SK-N-SH treated with all-trans-retinoic acid at 6 μM for 48 hours (cell line): ENCODE results near the gene SEMA7A.
"Not testable (repeated sequence)": the region's sequence is repeated elsewhere in the genome, so short reads cannot be mapped to it uniquely, and the experiment has no call there.

ENCODE experiments used
- ATAC-seq: fragments of 200-7000 bp; cut with Tn5 transposase; 3 replicates; pipeline ENCODE4 v1.9.1; 2020; ENCODE audit warnings: mild to moderate bottlenecking, moderate library complexity
- ARNTL ChIP-seq: fragments of 450-650 bp; formaldehyde crosslinking; IDR thresholded peaks from 2 replicates; pipeline ENCODE4 v1.5.0; 2020; ENCODE audit warnings: low read depth, mild to moderate bottlenecking, moderate library complexity, borderline replicate concordance
- BACH2 ChIP-seq: fragments of 250-450 bp; sonication (Bioruptor Pico); IDR thresholded peaks from 2 replicates; pipeline ENCODE4 v1.9.0; 2021; ENCODE audit warnings: mild to moderate bottlenecking, borderline replicate concordance
- CREB5 ChIP-seq: fragments of 250-450 bp; sonication (Bioruptor Pico); IDR thresholded peaks from 2 replicates; pipeline ENCODE4 v1.5.1; 2020; ENCODE audit warnings: low read depth, mild to moderate bottlenecking, moderate library complexity
- CSRNP3 ChIP-seq: fragments of 250-450 bp; sonication (Bioruptor Pico); IDR thresholded peaks from 2 replicates; pipeline ENCODE4 v1.5.1; 2021; ENCODE audit warnings: mild to moderate bottlenecking, moderate library complexity
- ESRRG ChIP-seq: fragments of 250-450 bp; sonication (Bioruptor Pico); IDR thresholded peaks from 2 replicates; pipeline ENCODE4 v1.6.1; 2021; ENCODE audit warnings: mild to moderate bottlenecking
- ISL1 ChIP-seq: fragments of 250-450 bp; sonication (Bioruptor Pico); IDR thresholded peaks from 2 replicates; pipeline ENCODE4 v2.1.2; 2022; ENCODE audit warnings: mild to moderate bottlenecking, moderate library complexity
- OSR1 ChIP-seq: fragments of 250-450 bp; sonication (Bioruptor Pico); IDR thresholded peaks from 2 replicates; pipeline ENCODE4 v1.8.0; 2022; ENCODE audit warnings: moderate library complexity, mild to moderate bottlenecking, inconsistent platforms
- PATZ1 ChIP-seq: fragments of 250-450 bp; sonication (Bioruptor Pico); IDR thresholded peaks from 2 replicates; pipeline ENCODE4 v1.8.0; 2020; ENCODE audit warnings: mild to moderate bottlenecking, moderate library complexity, borderline replicate concordance
- POU6F1 ChIP-seq: fragments of 250-450 bp; sonication (Bioruptor Pico); IDR thresholded peaks from 2 replicates; pipeline ENCODE4 v1.8.0; 2021; ENCODE audit warnings: low read depth, mild to moderate bottlenecking, moderate library complexity, borderline replicate concordance
- SNAI2 ChIP-seq: fragments of 250-450 bp; sonication (Bioruptor Pico); IDR thresholded peaks from 2 replicates; pipeline ENCODE4 v1.5.0; 2020; ENCODE audit warnings: mild to moderate bottlenecking, moderate library complexity
- TCF4 ChIP-seq: fragments of 250-450 bp; sonication (Bioruptor Pico); IDR thresholded peaks from 2 replicates; pipeline ENCODE4 v1.8.0; 2021; ENCODE audit warnings: mild to moderate bottlenecking, moderate library complexity, borderline replicate concordance
- TOX ChIP-seq: fragments of 250-450 bp; sonication (Bioruptor Pico); IDR thresholded peaks from 2 replicates; pipeline ENCODE4 v1.8.0; 2021; ENCODE audit warnings: mild to moderate bottlenecking, moderate library complexity, borderline replicate concordance
- ZFP3 ChIP-seq: fragments of 250-450 bp; sonication (Bioruptor Pico); IDR thresholded peaks from 2 replicates; pipeline ENCODE4 v1.5.0; 2020; ENCODE audit warnings: mild to moderate bottlenecking, moderate library complexity
- ZFP30 ChIP-seq: fragments of 450-650 bp; formaldehyde crosslinking; IDR thresholded peaks from 2 replicates; pipeline ENCODE4 v1.5.0; 2022; ENCODE audit warnings: mild to moderate bottlenecking, moderate library complexity
- ZNF565 ChIP-seq: fragments of 450-650 bp; formaldehyde crosslinking; conservative IDR thresholded peaks from 2 replicates; pipeline ENCODE4 v1.5.0; 2020; ENCODE audit warnings: low read depth, mild to moderate bottlenecking, moderate library complexity
- ZNF70 ChIP-seq: fragments of 450-650 bp; formaldehyde crosslinking; IDR thresholded peaks from 2 replicates; pipeline ENCODE4 v1.5.0; 2020; ENCODE audit warnings: mild to moderate bottlenecking, moderate library complexity
- ZNF8 ChIP-seq: fragments of 450-650 bp; formaldehyde crosslinking; IDR thresholded peaks from 2 replicates; pipeline ENCODE4 v1.5.0; 2020; ENCODE audit warnings: mild to moderate bottlenecking, moderate library complexity

The SEMA7A gene

GRCh38 chr15:74460871-74461846 lies 27.4 kb upstream of the SEMA7A start, which contains the start of gene UBL7 (continued):
- TF ChIP-seq ZNF565 (no peak), ZFP30 (CRISPR knock-in tag) (no peak), OSR1 (CRISPR knock-in tag) (no peak)

- ATAC-seq: no peak
- TF ChIP-seq ZNF70 (CRISPR knock-in tag) (no peak), TOX (CRISPR knock-in tag) (no peak), ZFP30 (CRISPR knock-in tag) (no peak), BACH2 (CRISPR knock-in tag) (no peak), CREB5 (CRISPR knock-in tag) (no peak), ARNTL (CRISPR knock-in tag) (no peak), ZFP3 (CRISPR knock-in tag) (no peak)
These were observed 26.5 kb upstream of the SEMA7A start for GRCh38 chr15:74460298-74460697.

GRCh38 chr15:74459798-74460197 lies 26.0 kb upstream of the SEMA7A start:
- ATAC-seq: not testable (repeated sequence)

- TF ChIP-seq PATZ1 (CRISPR knock-in tag): no peak
- TF ChIP-seq BACH2 (CRISPR knock-in tag): no peak
- TF ChIP-seq ESRRG (CRISPR knock-in tag): no peak
- no peak for TF ChIP-seq SNAI2
- no peak for TF ChIP-seq ZNF8 (CRISPR knock-in tag)
- TF ChIP-seq, all 23 proteins: peak for 0
These were observed 24.7 kb upstream of the SEMA7A start for GRCh38 chr15:74458473-74458872.

GRCh38 chr15:74457036-74457435 lies 23.3 kb upstream of the SEMA7A start:
- not testable (repeated sequence) for ATAC-seq

More at GRCh38 chr15:74458473-74458872, 24.7 kb upstream of the SEMA7A start:
- ATAC-seq: no peak

GRCh38 chr15:74454764-74455500 lies 21.2 kb upstream of the SEMA7A start:
- TF ChIP-seq ISL1 (CRISPR knock-in tag) (no peak), POU6F1 (CRISPR knock-in tag) (no peak), BACH2 (CRISPR knock-in tag) (no peak), CREB5 (CRISPR knock-in tag) (no peak), CSRNP3 (CRISPR knock-in tag) (no peak), TOX (CRISPR knock-in tag) (no peak), ZFP3 (CRISPR knock-in tag) (no peak), ZNF8 (CRISPR knock-in tag) (no peak), TCF4 (CRISPR knock-in tag) (no peak), ESRRG (CRISPR knock-in tag) (no peak), OSR1 (CRISPR knock-in tag) (no peak), ARNTL (CRISPR knock-in tag) (no peak)
- no peak for ATAC-seq
